Ureter (tissue), 1 donor: ENCODE results near the gene KLHL1. TPM values are rescaled to one million over a fixed set of nuclear protein-coding genes. Genes with fewer than 3 reads are reported as not detected.

ENCODE experiments used
- DNase-seq: peaks from one replicate; pipeline ENCODE4 v3.0.0-alpha.2; 2020; ENCODE audit warnings: low spot score
- total RNA-seq: library from RNA; stranded (reverse); gene quantifications from one replicate; pipeline ENCODE4 v1.2.4, GENCODE V29; 2023
- donor health status: DM: yes; HTN: yes; CAD: no.

KLHL1 gene
- total RNA-seq, 1 donor from 2014 or later: not detected

DNA sequence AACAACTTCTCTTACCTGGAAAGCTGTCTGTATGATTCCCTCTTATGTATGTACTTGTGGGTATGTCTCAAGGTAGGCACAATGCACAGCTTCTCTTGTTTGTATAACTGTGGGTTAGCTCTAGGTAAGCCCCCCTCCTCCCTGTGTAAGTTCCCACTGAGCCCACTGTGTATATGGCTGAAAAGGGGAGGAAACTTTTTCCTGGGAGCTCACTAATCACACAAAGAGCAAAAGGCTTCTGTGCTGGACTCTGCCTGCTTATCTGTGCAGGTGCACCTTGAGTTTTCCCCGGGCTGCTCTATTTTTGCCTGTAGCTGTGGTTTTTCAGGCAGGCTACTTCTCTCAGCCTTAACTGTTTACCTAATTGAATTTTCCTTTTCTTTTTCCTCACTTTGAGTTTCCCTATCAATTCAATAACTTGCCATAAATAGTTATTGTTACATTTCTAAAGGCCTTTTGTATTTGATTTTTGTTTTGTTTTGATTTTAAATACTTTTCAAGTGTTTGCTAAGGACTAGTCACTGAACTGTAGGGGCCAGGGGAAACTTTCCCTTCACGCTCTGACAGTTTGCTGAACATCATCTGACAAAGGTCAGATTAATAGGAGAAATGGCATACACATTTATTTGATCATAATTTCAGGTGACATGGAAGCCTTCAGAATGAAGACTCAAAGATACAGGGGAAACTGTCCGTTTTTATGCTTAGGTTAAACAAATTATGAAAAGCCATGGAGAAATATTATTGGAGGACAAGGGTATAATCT is 424.1 kb downstream of the KLHL1 start:
- DNase-seq: no peak

DNA sequence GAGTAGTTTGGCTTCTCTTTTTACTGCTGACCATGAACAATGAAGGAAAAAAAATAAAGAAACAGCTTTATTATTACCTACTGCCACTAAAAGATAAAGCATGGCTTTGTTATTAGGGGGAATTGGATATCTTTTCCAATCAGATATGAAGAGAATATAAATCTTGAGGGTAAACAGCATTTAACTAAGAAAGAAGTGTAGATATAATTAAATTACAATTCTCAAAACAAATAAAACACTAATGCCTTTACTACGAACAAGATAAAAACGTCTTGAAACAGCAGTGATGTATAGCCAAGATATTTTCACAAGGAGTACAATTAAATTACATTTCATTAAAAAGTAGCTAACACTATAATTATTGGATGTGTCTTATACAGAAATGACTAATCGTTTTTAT is 426.5 kb downstream of the KLHL1 start:
- DNase-seq: no peak

DNA sequence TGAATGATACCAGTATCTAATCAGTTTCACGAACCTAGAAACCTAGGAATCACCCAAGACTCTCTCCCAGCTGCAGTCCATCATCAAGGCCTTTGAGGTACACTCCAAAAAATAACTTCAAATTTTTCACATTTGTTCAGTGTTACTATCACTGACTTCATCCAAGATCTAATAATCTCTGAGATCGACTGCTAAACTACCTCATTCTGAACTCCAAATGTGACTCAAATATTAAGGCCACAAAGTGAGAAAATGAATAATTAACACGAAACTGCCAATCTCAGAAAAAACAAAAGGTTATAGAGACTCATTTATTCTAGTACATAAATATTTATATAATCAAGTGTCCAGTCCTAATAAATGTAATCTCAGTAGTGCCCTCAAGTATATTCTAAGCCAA is 430.9 kb downstream of the KLHL1 start:
- DNase-seq: no peak

DNA sequence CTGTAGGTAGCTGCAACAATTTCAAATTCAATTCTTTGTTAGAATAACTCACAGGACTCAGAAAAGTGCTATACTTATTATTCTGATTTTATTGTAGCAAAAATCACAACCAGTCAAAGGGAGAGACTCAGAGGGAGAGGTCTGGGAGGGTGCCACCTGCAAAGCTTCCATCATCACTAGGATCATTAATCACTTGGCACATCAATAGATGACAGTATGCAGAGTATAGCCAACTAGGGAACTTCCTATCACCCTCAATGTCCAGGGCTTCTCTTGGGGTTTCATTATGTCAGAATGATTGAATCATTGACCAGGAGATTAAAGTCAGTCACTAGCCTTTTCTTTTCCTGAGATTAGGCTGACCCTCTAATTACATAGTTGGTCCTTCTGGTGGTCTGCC is 432.0 kb downstream of the KLHL1 start:
- DNase-seq: no peak

DNA sequence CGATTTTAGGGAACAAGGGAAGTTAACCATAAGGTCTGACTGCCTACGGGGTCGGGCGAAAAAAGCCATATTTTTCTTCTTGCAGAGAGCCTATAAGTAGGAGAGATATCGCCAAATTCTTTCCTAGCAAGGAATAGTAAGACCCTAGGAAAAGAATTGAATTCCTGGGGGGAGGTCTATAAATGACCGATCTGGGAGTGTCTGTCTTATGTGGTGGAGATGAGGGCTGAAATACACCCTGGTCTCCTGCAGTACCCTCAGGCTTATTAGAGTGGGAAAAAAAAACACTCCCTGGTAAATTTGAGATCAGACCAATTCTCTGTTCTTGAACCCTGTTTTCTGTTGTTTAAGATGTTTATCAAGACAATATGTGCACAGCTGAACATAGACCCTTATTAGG is 448.1 kb downstream of the KLHL1 start:
- DNase-seq: no peak

DNA sequence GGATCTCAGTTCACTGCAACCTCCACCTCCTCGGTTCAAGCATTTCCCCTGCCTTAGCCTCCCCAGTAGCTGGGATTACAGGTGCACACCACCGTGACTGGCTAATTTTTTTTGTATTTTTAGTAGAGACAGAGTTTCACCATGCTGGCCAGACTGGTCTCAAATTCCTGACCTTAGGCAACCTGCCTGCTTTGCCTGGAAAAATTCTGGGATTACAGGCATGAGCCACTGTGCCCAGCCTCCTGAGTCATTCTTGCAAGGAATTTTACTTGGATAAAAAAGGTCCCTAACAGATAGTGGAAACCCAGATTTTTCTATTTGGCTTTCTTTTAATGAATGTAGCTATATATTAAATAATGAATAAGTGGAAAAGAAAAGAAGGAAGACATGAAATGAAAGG is 450.6 kb downstream of the KLHL1 start:
- no peak for DNase-seq

DNA sequence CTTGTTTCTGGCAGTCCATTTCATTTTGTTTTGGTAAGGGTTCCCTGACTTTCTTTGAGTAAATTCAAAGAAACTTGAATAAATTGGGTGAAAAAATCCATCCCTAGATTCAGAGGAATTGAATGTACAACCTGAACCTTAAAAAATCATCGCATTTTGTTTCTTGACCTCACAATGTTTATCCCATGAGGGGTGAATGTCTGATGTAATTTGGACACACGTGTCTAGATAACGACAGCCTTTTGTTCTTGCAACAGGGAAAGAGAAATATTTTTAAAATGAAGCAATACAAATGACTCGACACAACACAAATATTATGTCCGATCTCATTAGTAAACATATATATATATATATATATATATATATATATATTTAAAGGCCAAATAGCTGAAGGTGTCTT is 453.9 kb downstream of the KLHL1 start:
- no peak for DNase-seq

Other genes with a start within 250 kb of the KLHL1 start
- gene ATXN8OS, start 626 bp downstream of the KLHL1 start, total RNA-seq: not detected